ENCODE measurements around the gene TSPEAR. TPM values are rescaled to one million over a fixed set of nuclear protein-coding genes. Genes with fewer than 3 reads are reported as not detected.

Gene TSPEAR
- total RNA-seq, 1 experiment from 2014 or later: not detected

- BruUV-seq (replicated peaks): no TSS peak
- CTCF ChIA-PET: no interaction called here
- Mint-ChIP-seq H3K4me1 (ENCODE audit: low read depth, unreplicated experiment) (peaks cover 8% of the 10 kb centered on the region), H3K4me3 (ENCODE audit: low read depth, unreplicated experiment) (no peak overlapping the region), H3K9me3 (ENCODE audit: low read depth, unreplicated experiment) (no peaks in the 10 kb centered on the region), H3K36me3 (ENCODE audit: insufficient read depth, unreplicated experiment) (no peaks in the 10 kb centered on the region), H3K27ac (ENCODE audit: unreplicated experiment) (no peak overlapping the region), H3K27me3 (ENCODE audit: unreplicated experiment) (peaks cover 30% of the 10 kb centered on the region)
- intact Hi-C loops (cut with micrococcal nuclease; ENCODE audit: unreplicated experiment): no loop called here
- no peak for DNase-seq
- TF ChIP-seq CTCF (IDR thresholded peaks at IDR 0.05; ENCODE audit: unreplicated experiment): no peak
Measured at GRCh38 chr21:44485796-44486195, 225.6 kb downstream of the TSPEAR start.

DNA sequence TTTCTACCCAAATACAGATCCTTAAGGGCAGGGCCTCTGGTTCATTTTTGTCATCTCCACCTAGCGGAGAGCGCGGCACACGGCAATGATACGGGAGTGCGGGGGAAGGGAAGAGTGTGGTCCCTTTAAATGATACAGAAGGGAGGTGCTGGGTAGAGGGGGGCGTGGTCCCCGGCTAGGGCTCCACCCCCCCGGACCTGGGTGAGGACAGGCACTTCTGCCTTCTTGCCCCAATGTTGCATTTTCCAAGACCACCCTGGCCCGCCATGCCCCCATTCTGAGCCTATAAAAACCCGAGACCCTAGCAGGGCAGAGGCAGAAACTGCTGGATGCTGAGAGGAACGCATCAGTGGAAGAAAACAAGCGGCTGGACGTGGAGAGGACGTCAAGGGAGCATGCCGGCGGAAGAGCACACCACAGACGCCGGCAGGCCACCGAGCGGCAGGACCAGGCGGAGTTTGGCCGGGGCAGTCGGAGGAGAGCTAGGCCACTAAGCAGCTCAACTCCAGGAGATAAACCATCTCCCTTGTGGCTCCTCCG lies 226.0 kb downstream of the TSPEAR start:
- no TSS peak for BruUV-seq (replicated peaks)
- Mint-ChIP-seq H3K36me3 (ENCODE audit: insufficient read depth, unreplicated experiment) (no peaks in the 10 kb centered on the region), H3K9me3 (ENCODE audit: low read depth, unreplicated experiment) (no peaks in the 10 kb centered on the region), H3K4me1 (ENCODE audit: low read depth, unreplicated experiment) (peaks cover 8% of the 10 kb centered on the region), H3K27ac (ENCODE audit: unreplicated experiment) (no peak overlapping the region), H3K27me3 (ENCODE audit: unreplicated experiment) (peaks cover 28% of the 10 kb centered on the region), H3K4me3 (ENCODE audit: low read depth, unreplicated experiment) (no peak overlapping the region)
- intact Hi-C loops (cut with micrococcal nuclease; ENCODE audit: unreplicated experiment): no loop called here
- no peak for DNase-seq
- CTCF ChIA-PET: no interaction called here
- TF ChIP-seq CTCF (IDR thresholded peaks at IDR 0.05; ENCODE audit: unreplicated experiment): no peak

GRCh38 chr21:44484498-44485253 lies 226.7 kb downstream of the TSPEAR start:
- Mint-ChIP-seq H3K27ac (ENCODE audit: unreplicated experiment) (no peak overlapping the region), H3K4me1 (ENCODE audit: low read depth, unreplicated experiment) (peaks cover 8% of the 10 kb centered on the region), H3K27me3 (ENCODE audit: unreplicated experiment) (peaks cover 22% of the 10 kb centered on the region), H3K36me3 (ENCODE audit: insufficient read depth, unreplicated experiment) (no peaks in the 10 kb centered on the region), H3K4me3 (ENCODE audit: low read depth, unreplicated experiment) (no peak overlapping the region), H3K9me3 (ENCODE audit: low read depth, unreplicated experiment) (no peaks in the 10 kb centered on the region)
- intact Hi-C loops (cut with micrococcal nuclease; ENCODE audit: unreplicated experiment): no loop called here
- DNase-seq: no peak
- BruUV-seq (replicated peaks): no TSS peak
- TF ChIP-seq CTCF (IDR thresholded peaks at IDR 0.05; ENCODE audit: unreplicated experiment): no peak
- CTCF ChIA-PET: no interaction called here

DNA sequence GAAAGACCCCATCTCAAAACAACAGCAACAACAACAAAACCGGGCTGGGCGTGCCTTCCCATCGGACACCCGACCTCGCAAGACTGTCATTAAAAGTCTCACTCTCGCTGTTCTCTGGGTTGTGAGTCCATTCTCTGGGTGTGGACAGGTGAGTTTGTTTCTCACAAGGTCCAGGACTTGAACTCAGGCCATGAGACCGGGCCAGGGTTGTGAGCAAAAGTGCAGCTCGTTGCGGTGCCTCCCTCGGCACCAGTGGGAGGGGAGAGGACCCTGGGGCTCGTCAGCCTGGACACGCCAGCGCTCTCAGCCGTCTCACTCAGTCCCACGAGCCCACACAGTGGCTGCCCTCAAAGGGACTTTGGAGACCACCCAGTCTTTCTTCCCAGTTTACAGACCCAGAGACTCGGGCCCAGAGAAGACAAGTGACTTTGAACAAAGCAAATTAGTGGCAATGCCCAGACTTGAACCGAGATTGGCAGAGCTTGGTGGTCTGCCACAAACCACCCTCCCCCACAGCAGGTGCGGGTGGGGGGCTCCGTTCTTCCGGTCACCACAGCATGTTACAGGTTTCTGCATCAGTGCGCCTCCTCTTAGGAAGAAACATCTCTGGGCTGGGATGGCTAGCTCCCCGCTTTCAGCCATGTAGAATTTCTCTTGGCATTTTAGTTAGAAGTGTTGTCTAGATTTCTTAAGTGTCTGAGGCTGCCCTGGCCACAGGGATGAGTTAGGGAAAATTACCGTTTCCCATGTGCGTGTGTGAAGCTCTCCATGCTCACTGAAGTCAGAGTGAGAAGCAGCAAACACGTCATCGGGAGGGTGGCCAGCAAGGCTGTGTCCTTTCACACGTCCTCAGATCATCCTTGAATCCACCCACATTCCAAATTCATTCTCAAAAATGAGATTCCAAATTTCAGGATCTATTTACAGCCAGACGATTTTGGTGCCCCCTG lies 227.8 kb downstream of the TSPEAR start:
- BruUV-seq (replicated peaks): no TSS peak
- Mint-ChIP-seq H3K4me1 (ENCODE audit: low read depth, unreplicated experiment) (peaks cover 8% of the 10 kb centered on the region), H3K27ac (ENCODE audit: unreplicated experiment) (no peak overlapping the region), H3K4me3 (ENCODE audit: low read depth, unreplicated experiment) (no peak overlapping the region), H3K27me3 (ENCODE audit: unreplicated experiment) (peaks cover 11% of the 10 kb centered on the region), H3K9me3 (ENCODE audit: low read depth, unreplicated experiment) (no peaks in the 10 kb centered on the region), H3K36me3 (ENCODE audit: insufficient read depth, unreplicated experiment) (no peaks in the 10 kb centered on the region)
- CTCF ChIA-PET: no interaction called here
- intact Hi-C loops (cut with micrococcal nuclease; ENCODE audit: unreplicated experiment): no loop called here
- no peak for TF ChIP-seq CTCF (IDR thresholded peaks at IDR 0.05; ENCODE audit: unreplicated experiment)
- DNase-seq: no peak

Data from Calu3 (cell line).